Sciatic nerve (tissue), 2 donors: ENCODE data around the gene CERS1. TPM values are rescaled to one million over a fixed set of nuclear protein-coding genes. Genes with fewer than 3 reads are reported as not detected.

ENCODE experiments used
- ATAC-seq: fragments of 200-7000 bp; cut with Tn5 transposase; one replicate; pipeline ENCODE4 v1.9.1; 2020; ENCODE audit warnings: mild to moderate bottlenecking, moderate library complexity
- DNase-seq: peaks from one replicate; pipeline ENCODE4 v3.0.0-alpha.2; 2020; ENCODE audit warnings: low spot score
- intact Hi-C: fragments of 100-400 bp; cut with DNase I; formaldehyde crosslinking; loops from one replicate; pipeline ENCODE4 v1.14.2; 2022
- total RNA-seq: library from RNA; stranded (reverse); fragmentation: NEBNext Ultra II Directional; extraction: Animal tissue kit (Norgen Biotek cat#: 25700); gene quantifications from one replicate; pipeline ENCODE4 v1.2.1, GENCODE V29; 2021
- donor health status: DM: no; HTN: no; CAD: no.
- donor health status: DM: no; HTN: no; CAD: no.

Gene CERS1
- total RNA-seq, 1 donor from 2014 or later = 19.7 TPM

DNA sequence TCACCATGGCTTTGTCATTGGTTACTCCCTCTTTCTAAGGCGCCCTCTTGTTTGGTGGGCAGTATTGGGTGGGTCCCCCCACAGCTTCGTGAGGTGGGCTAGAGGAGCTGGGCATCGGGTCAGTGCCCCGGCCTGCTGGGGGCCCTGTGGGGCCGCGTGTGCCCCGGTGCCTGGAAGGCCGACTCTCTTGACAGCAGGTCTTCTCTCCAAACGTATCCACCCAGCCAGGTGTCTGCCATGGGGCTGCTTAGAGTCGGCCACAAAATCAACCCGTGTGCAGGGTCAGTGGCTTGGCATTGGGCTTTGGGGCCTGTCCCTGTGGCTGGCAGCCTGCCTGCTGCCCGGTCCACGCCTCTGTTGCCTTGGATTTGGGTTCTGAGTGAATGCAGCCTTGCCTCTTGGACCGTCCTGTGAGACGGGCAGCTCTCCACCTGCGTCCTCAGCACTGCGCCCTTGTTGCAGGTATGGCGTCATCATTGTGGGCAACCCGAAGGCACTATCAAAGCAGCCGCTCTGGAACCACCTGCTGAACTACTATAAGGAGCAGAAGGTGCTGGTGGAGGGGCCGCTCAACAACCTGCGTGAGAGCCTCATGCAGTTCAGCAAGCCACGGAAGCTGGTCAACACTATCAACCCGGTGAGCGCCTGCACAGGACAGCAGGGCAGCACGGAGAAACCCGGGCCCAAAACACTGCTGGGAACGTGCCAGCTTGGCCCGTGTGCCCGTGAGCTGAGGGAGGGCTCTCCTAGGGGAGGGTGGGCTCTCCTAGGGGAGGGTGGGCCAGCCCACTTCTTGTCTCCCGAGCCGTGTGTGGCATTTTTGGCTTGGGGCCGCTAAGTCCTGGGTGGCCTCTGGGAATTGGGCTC is 32.7 kb downstream of the CERS1 start:
- intact Hi-C loops = no loop called here
- DNase-seq = peak; percentile 45

DNA sequence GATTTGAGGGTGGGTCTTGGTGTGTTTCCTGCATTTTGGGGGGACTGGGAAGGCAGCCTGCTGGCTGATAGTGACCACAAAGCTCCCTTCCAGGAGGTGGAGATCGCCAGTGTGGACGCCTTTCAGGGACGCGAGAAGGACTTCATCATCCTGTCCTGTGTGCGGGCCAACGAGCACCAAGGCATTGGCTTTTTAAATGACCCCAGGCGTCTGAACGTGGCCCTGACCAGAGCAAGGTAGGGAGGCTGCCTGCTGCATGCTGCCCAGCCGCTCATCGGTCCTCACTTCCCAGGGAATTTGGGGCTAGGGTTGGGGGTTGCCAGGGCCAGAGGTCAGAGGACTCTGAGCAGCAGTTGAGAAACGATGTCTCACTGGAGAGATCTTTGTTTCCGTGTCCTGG is 34.0 kb downstream of the CERS1 start:
- ATAC-seq (no peak), DNase-seq (no peak)
- intact Hi-C loops = no loop called here

More for the DNA sequence above, 32.7 kb downstream of the CERS1 start:
- no peak for ATAC-seq

DNA sequence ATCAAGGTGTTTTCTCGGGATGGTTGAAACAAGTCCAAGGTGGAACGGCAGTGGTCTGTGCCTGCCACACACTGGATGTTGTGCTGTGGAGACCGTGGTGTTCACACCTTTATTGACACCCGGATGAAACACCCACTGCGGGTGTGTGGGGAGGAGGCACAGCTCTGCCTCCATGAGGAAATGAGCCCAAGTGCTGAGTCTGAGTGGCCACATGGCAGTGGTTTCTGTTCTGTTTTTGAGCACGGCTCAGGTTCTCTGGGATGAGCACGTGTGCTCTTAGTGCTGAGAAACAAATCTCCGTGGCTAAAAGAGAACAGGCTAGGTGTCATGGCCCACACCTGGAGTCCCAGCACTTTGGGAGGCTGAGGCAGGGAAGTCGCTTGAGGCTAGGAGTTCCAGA is 34.7 kb downstream of the CERS1 start:
- ATAC-seq (no peak), DNase-seq (no peak)
- intact Hi-C loops = no loop called here

DNA sequence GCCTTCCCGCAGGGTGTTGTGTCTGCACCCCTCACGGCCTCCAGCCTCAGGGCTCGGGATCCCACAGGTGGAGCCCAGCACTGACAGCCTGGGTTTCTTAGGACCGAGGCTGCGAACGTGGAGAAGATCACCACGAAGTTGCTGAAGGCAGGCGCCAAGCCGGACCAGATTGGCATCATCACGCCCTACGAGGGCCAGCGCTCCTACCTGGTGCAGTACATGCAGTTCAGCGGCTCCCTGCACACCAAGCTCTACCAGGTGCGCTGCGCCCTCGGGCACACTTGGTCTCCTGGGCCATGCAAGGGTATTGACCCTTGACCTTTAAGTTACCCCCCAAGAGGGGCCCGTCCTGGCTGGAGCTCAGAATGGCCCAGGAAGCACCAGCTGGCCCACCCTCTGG is 35.2 kb downstream of the CERS1 start:
- intact Hi-C loops = no loop called here
- ATAC-seq (no peak), DNase-seq (no peak)

- intact Hi-C loops = no loop called here
- ATAC-seq (no peak), DNase-seq (no peak)
These were observed 35.7 kb downstream of the CERS1 start for GRCh38 chr19:18860302-18860700.

DNA sequence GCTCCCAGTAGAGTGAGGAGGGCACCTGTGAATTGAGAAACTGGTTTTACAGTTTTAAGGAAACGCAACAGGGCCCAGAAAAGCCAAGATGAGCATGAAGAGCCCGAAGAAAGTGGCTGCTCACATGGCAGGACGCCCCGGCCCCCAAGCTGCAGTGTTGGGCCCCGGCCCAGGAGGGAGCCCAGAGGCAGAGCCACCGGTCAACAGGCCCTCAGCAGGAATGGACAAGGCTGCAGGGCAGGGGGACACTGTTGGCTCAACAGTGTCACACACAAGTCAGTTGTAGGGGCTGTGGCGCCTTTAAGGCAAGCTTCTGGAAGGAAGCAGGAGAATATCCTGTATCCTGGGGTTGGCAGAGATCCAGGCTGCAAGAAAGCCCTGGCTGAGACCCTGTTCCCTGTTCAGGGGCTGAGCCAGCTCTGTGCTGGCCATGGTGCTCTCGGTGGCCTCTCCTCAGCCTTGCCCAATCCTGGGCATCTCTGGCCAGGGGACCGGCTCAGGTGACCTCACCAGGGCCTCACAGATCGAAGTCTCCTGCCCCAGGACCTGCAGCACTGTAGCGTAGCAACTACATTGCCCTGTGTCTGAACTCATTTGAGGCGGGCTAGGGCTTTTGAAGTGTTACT is 36.2 kb downstream of the CERS1 start:
- ATAC-seq = no peak
- no peak for DNase-seq
- intact Hi-C loops = no loop called here

- DNase-seq (no peak), ATAC-seq (no peak)
- intact Hi-C loops = no loop called here
These were observed 36.9 kb downstream of the CERS1 start for GRCh38 chr19:18858906-18859646.

DNA sequence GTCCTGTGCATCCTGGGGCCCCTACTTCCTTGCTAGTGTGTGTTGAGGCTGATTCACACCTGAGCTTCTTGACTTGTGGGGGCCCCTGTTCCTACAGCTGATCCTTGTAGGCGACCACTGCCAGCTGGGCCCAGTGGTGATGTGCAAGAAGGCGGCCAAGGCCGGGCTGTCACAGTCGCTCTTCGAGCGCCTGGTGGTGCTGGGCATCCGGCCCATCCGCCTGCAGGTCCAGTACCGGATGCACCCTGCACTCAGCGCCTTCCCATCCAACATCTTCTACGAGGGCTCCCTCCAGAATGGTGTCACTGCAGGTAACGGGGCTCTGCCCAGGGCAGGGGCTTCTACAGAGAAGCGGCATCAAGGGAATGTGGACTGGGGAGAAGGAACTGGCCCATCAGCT is 38.7 kb downstream of the CERS1 start:
- intact Hi-C loops = no loop called here
- ATAC-seq = no peak
- no peak for DNase-seq

DNA sequence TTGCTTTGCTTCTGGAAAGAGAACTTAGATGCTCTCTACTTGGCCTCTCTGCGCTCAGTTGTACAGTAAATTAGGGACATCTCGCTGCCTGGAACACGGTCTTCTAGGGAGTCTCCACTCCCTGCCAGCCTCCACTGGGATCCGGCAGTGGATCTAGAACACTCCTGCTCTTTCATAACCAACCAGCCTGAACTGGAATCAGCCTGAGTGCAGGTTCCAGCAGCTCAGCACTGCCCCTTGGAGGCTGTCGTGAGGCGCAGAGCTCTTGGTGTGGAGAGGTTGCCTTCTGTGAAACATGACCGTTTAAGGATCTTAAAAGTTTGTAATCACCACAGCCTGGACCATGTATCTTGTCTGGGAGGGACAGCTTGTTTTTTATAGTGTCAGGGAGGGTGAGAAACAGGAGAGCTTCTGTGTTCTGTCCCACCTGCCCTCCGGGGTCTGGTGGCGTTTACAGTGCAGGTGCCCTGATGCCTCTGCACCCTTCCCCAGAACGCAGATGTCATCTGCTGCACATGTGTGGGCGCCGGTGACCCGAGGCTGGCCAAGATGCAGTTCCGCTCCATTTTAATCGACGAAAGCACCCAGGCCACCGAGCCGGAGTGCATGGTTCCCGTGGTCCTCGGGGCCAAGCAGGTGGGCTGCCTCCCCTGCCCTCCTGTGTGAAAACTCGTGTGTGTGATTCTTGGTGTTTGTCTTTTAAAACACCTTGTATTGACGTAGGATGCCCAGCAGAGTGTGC is 39.4 kb downstream of the CERS1 start:
- DNase-seq (no peak), ATAC-seq (peak; percentile 63)
- intact Hi-C loops = no loop called here

DNA sequence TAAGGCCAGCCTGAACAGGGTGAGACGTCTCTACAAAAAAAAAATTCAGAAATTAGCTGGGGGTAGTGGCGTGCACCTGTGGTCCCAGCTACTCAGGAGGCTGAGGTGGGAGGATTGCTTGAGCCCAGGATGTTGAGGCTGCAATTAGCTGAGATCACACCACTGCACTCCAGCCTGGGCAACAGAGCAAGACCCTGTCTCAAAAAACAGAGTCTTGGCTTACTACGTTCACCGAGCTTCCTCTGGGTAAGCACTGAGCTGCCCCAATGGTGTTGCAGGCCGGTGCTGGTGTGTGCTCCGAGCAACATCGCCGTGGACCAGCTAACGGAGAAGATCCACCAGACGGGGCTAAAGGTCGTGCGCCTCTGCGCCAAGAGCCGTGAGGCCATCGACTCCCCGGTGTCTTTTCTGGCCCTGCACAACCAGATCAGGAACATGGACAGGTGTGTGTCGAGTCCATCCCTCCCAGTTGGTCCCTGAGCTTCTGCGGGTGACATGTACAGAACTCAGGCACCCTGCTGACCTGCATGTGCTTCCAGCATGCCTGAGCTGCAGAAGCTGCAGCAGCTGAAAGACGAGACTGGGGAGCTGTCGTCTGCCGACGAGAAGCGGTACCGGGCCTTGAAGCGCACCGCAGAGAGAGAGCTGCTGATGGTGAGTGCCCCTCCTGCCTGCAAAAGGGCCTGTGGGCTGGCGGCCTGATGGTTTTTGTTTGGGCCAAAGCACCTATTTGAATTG is 40.1 kb downstream of the CERS1 start:
- ATAC-seq (no peak), DNase-seq (no peak)
- intact Hi-C loops = no loop called here

DNA sequence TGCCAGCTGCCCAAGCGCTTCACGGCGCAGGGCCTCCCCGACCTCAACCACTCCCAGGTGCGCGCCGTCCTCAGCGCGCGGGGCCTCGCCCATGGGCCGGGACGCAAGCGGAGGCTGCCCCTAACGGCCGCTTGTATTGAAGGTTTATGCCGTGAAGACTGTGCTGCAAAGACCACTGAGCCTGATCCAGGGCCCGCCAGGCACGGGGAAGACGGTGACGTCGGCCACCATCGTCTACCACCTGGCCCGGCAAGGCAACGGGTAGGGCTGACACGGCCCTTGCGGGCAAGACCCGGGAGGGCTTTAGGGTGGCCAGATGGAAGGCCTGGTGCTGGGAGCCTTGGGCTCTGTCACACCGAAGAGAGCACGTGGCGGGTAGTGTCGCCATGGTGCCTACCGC is 41.0 kb downstream of the CERS1 start:
- ATAC-seq (no peak), DNase-seq (no peak)
- intact Hi-C loops = no loop called here

- intact Hi-C loops = no loop called here
- DNase-seq (no peak), ATAC-seq (no peak)
These were observed 42.1 kb downstream of the CERS1 start for GRCh38 chr19:18853755-18854427.

DNA sequence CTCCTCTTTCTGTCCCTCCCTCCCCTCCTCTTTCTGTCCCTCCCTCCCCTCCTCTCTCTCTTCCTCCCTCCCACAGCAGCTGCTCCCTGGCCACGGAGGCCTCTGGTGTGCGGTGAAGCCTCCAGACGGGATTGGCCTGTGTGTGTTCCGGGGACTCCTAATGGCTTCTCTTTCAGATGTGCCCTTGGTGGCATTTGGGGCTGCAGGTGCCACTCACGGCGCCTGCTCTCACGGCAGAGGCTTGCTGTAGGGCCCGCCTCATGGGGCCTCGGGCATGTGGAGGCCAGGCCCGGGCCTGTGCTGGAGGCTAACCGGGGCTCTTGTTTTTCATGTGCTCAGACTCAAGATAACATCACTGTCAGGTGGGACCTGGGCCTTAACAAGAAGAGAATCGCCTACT is 43.3 kb downstream of the CERS1 start:
- ATAC-seq = no peak
- DNase-seq = no peak
- intact Hi-C loops = no loop called here

- no peak for DNase-seq
- intact Hi-C loops = no loop called here
- ATAC-seq = no peak
These were observed 44.2 kb downstream of the CERS1 start for GRCh38 chr19:18851673-18852325.

- intact Hi-C loops = no loop called here
- no peak for DNase-seq
- ATAC-seq = no peak
These were observed 45.2 kb downstream of the CERS1 start for GRCh38 chr19:18850471-18851375.

DNA sequence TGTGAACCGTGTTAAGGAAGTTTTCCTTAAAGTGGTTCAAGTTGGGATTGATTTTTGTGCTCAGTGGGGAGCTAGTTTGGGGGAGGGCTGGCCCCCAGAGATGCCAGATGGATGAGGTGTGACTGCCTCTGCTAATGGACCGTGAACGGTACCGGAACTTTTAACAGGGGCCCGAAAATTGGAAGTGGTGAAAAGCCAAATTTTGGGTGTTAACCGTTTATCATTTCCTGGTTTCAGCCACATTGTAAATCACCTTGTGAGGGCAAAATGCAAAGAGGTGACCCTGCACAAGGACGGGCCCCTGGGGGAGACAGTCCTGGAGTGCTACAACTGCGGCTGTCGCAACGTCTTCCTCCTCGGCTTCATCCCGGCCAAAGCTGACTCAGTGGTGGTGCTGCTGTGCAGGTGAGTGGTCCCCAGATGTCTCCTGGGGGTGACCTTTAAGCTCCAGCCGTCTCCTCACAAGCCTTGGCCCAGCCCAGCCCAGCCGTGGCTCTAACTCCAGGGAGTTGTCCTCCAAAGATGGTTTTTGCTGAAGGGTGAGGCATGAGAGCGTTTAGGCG is 46.0 kb downstream of the CERS1 start:
- intact Hi-C loops = loop anchor here (5.0 to 10.0 kb wide), 2 partner anchors 258 to 395 kb away; no protein-coding TSS in a partner anchor

More for the DNA sequence above, 46.0 kb downstream of the CERS1 start:
- no peak for ATAC-seq
- DNase-seq = no peak
